CD14-positive monocyte (primary cell): Measurements from ENCODE around the gene MEPCE. TPM values are rescaled to one million over a fixed set of nuclear protein-coding genes. Genes with fewer than 3 reads are reported as not detected.
A peak's percentile ranks its signal among the peaks of the same experiment; 100 is the strongest.
"Not testable (repeated sequence)": the region's sequence is repeated elsewhere in the genome, so short reads cannot be mapped to it uniquely, and the experiment has no call there.

Experiments
- DNase-seq, 3 donors: peaks; one replicate each; pipeline ENCODE4 v3.0.0-alpha.2; 2011 to 2022
- H2AFZ ChIP-seq: 2 replicates; pipeline ENCODE4 v1.6.0; 2012; ENCODE audit warnings: mild to moderate bottlenecking, low read depth, low read length, inconsistent platforms; ENCODE audit not compliant: insufficient read depth, poor library complexity, severe bottlenecking
- H3K27ac ChIP-seq, 2 donors: 1 replicate in 1 of 2; 2 replicates in 1 of 2; pipeline ENCODE4 v1.5.1; 2012 to 2013; ENCODE audit warnings: low read length in 2 of 2, control low read depth in 1 of 2, inconsistent platforms in 1 of 2, low read depth in 1 of 2, mild to moderate bottlenecking in 1 of 2
- H3K27me3 ChIP-seq, 2 donors: one replicate each; pipeline versions ENCODE4 v1.6.0 to v1.6.1; 2011 to 2013; ENCODE audit warnings: low read length in 2 of 2; ENCODE audit not compliant: control insufficient read depth in 2 of 2, insufficient read depth in 2 of 2
- H3K36me3 ChIP-seq, 2 donors: replicated peaks in 1 of 2; 1 replicate in 1 of 2; 2 replicates in 1 of 2; pipeline versions ENCODE4 v1.5.1 to v1.6.1; 2012 to 2013; ENCODE audit warnings: low read length in 2 of 2, control low read depth in 1 of 2, inconsistent platforms in 1 of 2, mild to moderate bottlenecking in 1 of 2; ENCODE audit not compliant: insufficient read depth in 2 of 2, control insufficient read depth in 1 of 2
- H3K4me1 ChIP-seq, 2 donors: 1 replicate in 1 of 2; 2 replicates in 1 of 2; pipeline versions ENCODE4 v1.5.1 to v1.6.1; 2012 to 2013; ENCODE audit warnings: low read length in 2 of 2, control low read depth in 1 of 2, inconsistent platforms in 1 of 2, mild to moderate bottlenecking in 1 of 2, moderate library complexity in 1 of 2; ENCODE audit not compliant: insufficient read depth in 2 of 2, control insufficient read depth in 1 of 2
- H3K4me2 ChIP-seq: replicated peaks from 2 replicates; pipeline ENCODE3; 2012; ENCODE audit warnings: low read length, moderate library complexity, mild to moderate bottlenecking; ENCODE audit not compliant: poor library complexity, severe bottlenecking; ENCODE audit errors: extremely low read depth
- H3K4me3 ChIP-seq, 3 experiments: fragments of 200-600 bp in 1 of 3; sonication (generic) in 1 of 3; replicated peaks in 1 of 3; 1 replicate in 2 of 3; 2 replicates in 1 of 3; pipeline ENCODE4 v1.5.1; 2011 to 2013; ENCODE audit warnings: low read length in 3 of 3, mild to moderate bottlenecking in 3 of 3, control low read depth in 2 of 3, low read depth in 2 of 3, inconsistent platforms in 1 of 3, moderate library complexity in 1 of 3
- H3K79me2 ChIP-seq: 2 replicates; pipeline ENCODE4 v1.6.0; 2012; ENCODE audit warnings: mild to moderate bottlenecking, control low read depth, inconsistent platforms, low read length, moderate library complexity; ENCODE audit not compliant: insufficient read depth
- H3K9ac ChIP-seq: 2 replicates; pipeline ENCODE4 v1.6.0; 2017; ENCODE audit warnings: low read length, mild to moderate bottlenecking; ENCODE audit not compliant: insufficient read depth, poor library complexity, severe bottlenecking
- H3K9me3 ChIP-seq, 2 donors: replicated peaks in 1 of 2; 1 replicate in 1 of 2; 2 replicates in 1 of 2; pipeline versions ENCODE4 v1.5.1 to v1.6.1; 2012 to 2013; ENCODE audit warnings: low read length in 2 of 2, control low read depth in 1 of 2; ENCODE audit not compliant: control insufficient read depth in 1 of 2, insufficient read depth in 1 of 2
- H4K20me1 ChIP-seq: 2 replicates; pipeline ENCODE4 v1.6.0; 2012; ENCODE audit warnings: mild to moderate bottlenecking, low read length, control low read depth, moderate library complexity; ENCODE audit not compliant: insufficient read depth
- H3K27ac Mint-ChIP-seq, 7 donors: one replicate each; pipeline ENCODE4 v1.8.0; 2020; ENCODE audit warnings: mild to moderate bottlenecking in 7 of 7, mixed read lengths in 7 of 7, moderate library complexity in 6 of 7, inconsistent platforms in 2 of 7
- H3K27me3 Mint-ChIP-seq, 3 donors: one replicate each; pipeline ENCODE4 v1.8.0; 2021 to 2022; ENCODE audit warnings: low read depth in 3 of 3, mild to moderate bottlenecking in 3 of 3, mixed read lengths in 3 of 3, moderate library complexity in 3 of 3, inconsistent platforms in 1 of 3
- H3K36me3 Mint-ChIP-seq, 2 donors: one replicate each; pipeline ENCODE4 v1.8.0; 2020; ENCODE audit warnings: mixed read lengths in 2 of 2, inconsistent platforms in 1 of 2, mild to moderate bottlenecking in 1 of 2
- H3K4me1 Mint-ChIP-seq: one replicate; pipeline ENCODE4 v1.8.0; 2020; ENCODE audit warnings: mild to moderate bottlenecking, mixed read lengths
- H3K4me3 Mint-ChIP-seq, 2 donors: one replicate each; pipeline ENCODE4 v1.8.0; 2020; ENCODE audit warnings: mild to moderate bottlenecking in 2 of 2, mixed read lengths in 2 of 2, moderate library complexity in 1 of 2
- H3K9me3 Mint-ChIP-seq, 7 donors: one replicate each; pipeline ENCODE4 v1.8.0; 2020 to 2022; ENCODE audit warnings: mixed read lengths in 7 of 7, mild to moderate bottlenecking in 6 of 7, moderate library complexity in 6 of 7, inconsistent platforms in 2 of 7
- CTCF ChIP-seq: fragments of 200-600 bp; IDR thresholded peaks from one replicate; pipeline ENCODE4 v1.8.0; 2022; ENCODE audit warnings: antibody characterized with exemption, mild to moderate bottlenecking
- WGBS: methylation state at CpG from one replicate; pipeline ENCODE4 v1.1.5; 2013; ENCODE audit warnings: missing lambda C conversion rate; ENCODE audit not compliant: insufficient coverage; 5-methylcytosine and 5-hydroxymethylcytosine counted together
- intact Hi-C, 2 donors: fragments of 100-400 bp; cut with micrococcal nuclease; formaldehyde crosslinking; loops; one replicate each; pipeline versions ENCODE4 v1.15.0 to v1.15.1; 2023
- polyA plus RNA-seq, 3 donors: library from polyadenylated mRNA; depleted of rRNA in 1 of 3; unstranded in 2 of 3; stranded (reverse) in 1 of 3; fragments of 300-500 nt in 2 of 3; fragments of >200 nt in 1 of 3; fragmentation: Illumina TruSeq in 2 of 3; gene quantifications; 1 replicate in 2 of 3; 2 replicates in 1 of 3; pipeline ENCODE4 v1.2.3, GENCODE V29; 2012 to 2021

Gene MEPCE
- polyA plus RNA-seq, 3 donors, result 2.9 to 43.2 (median 3.3) TPM

- DNase-seq, result peak; percentile 35 to 72 (median 57)
These were observed 49.4 kb upstream of the MEPCE start for GRCh38 chr7:100380196-100380595.

GRCh38 chr7:100381531-100382233 lies 47.9 kb upstream of the MEPCE start:
- H2AFZ ChIP-seq, H3K9me3 ChIP-seq, H3K9ac ChIP-seq, H3K27me3 ChIP-seq, DNase-seq, H3K27me3 Mint-ChIP-seq, H3K9me3 Mint-ChIP-seq, H3K4me3 Mint-ChIP-seq: not testable (repeated sequence)
- Mint-ChIP-seq H3K27ac (peak overlapping the region in 2 of 7 donors; percentile 30 to 74), H3K4me1 (peaks cover 70% of the 10 kb centered on the region), H3K36me3 (peaks cover 35 to 67% of the 10 kb centered on the region in 2 donors)
- Histone ChIP-seq H4K20me1 (peaks cover 51% of the 10 kb centered on the region), H3K4me3 (peak overlapping the region in 1 of 3 experiments; percentile 50), H3K4me1 (peaks cover 90 to 95% of the 10 kb centered on the region in 2 donors), H3K36me3 (peaks cover 4 to 38% of the 10 kb centered on the region in 2 donors), H3K4me2 (peak overlapping the region; percentile 38), H3K27ac (peak overlapping the region; percentile 12 to 79), H3K79me2 (peaks cover 87% of the 10 kb centered on the region)
- intact Hi-C loops, result loop anchor here in 1 of 2 donors (2.0 kb wide), 1 partner anchor 13 kb away; no protein-coding TSS in a partner anchor
- WGBS, result 97% methylated on average over 25 of the region's 49 CpGs

More at GRCh38 chr7:100380196-100380595, 49.4 kb upstream of the MEPCE start:
- TF ChIP-seq CTCF, result no peak
- Histone ChIP-seq H3K9ac (peak overlapping the region; percentile 12), H3K4me1 (peaks cover 96 to 100% of the 10 kb centered on the region in 2 donors), H2AFZ (no peak overlapping the region), H3K36me3 (peaks cover 5 to 44% of the 10 kb centered on the region in 2 donors), H3K4me2 (peak overlapping the region; percentile 71), H3K9me3 (no peaks in the 10 kb centered on the region), H4K20me1 (peaks cover 41% of the 10 kb centered on the region), H3K27ac (peak overlapping the region; percentile 78 to 79), H3K27me3 (no peaks in the 10 kb centered on the region), H3K79me2 (peaks cover 87% of the 10 kb centered on the region), H3K4me3 (peak overlapping the region in 2 of 3 experiments; percentile 18 to 56)
- intact Hi-C loops, result loop anchor here in 1 of 2 donors (2.0 kb wide), 1 partner anchor 15 kb away; no protein-coding TSS in a partner anchor
- peaks cover 0 to 8% (median 2%) of the 10 kb centered on the region in 3 donors for H3K27me3 Mint-ChIP-seq
- peak overlapping the region; percentile 59 to 77 for H3K4me3 Mint-ChIP-seq
- H3K9me3 Mint-ChIP-seq, result no peaks in the 10 kb centered on the region
- H3K4me1 Mint-ChIP-seq, result peaks cover 83% of the 10 kb centered on the region
- peak overlapping the region; percentile 83 to 97 (median 93) for H3K27ac Mint-ChIP-seq
- no CpG with 5 or more reads among the region's 4 CpGs for WGBS
- H3K36me3 Mint-ChIP-seq, result peaks cover 43 to 68% of the 10 kb centered on the region in 2 donors

- intact Hi-C loops, H3K27me3 ChIP-seq, H3K9me3 Mint-ChIP-seq, H2AFZ ChIP-seq, H3K9me3 ChIP-seq, H3K27me3 Mint-ChIP-seq, DNase-seq, H3K9ac ChIP-seq: not testable (repeated sequence)
- Mint-ChIP-seq H3K27ac (peak overlapping the region; percentile 74 to 92 (median 88)), H3K4me3 (peak overlapping the region; percentile 16 to 74), H3K4me1 (peaks cover 69% of the 10 kb centered on the region), H3K36me3 (peaks cover 33 to 63% of the 10 kb centered on the region in 2 donors)
- Histone ChIP-seq H3K36me3 (peaks cover 2 to 32% of the 10 kb centered on the region in 2 donors), H3K27ac (peak overlapping the region; percentile 31 to 65), H3K4me2 (peak overlapping the region; percentile 38), H3K4me1 (peaks cover 88 to 95% of the 10 kb centered on the region in 2 donors), H3K79me2 (peaks cover 87% of the 10 kb centered on the region), H3K4me3 (peak overlapping the region in 2 of 3 experiments; percentile 4 to 50), H4K20me1 (peaks cover 58% of the 10 kb centered on the region)
- 40% methylated on average over 5 of the region's 8 CpGs for WGBS
These were observed 47.3 kb upstream of the MEPCE start for GRCh38 chr7:100382234-100382853.
